Transverse colon (tissue), 4 donors: ENCODE results near the gene CEL. TPM values are rescaled to one million over a fixed set of nuclear protein-coding genes. Genes with fewer than 3 reads are reported as not detected.

Experiments used
- DNase-seq: peaks from one replicate; pipeline ENCODE4 v3.0.0-alpha.2; 2019
- H3K27ac ChIP-seq, 4 donors: fragments of 200-600 bp; sonication (generic); 2 replicates each; pipeline ENCODE4 v1.5.1; 2016 to 2018; ENCODE audit warnings: inconsistent platforms in 4 of 4
- H3K27me3 ChIP-seq: fragments of 200-600 bp; sonication (generic); 2 replicates; pipeline ENCODE4 v1.5.1; 2017; ENCODE audit warnings: inconsistent platforms
- H3K36me3 ChIP-seq, 4 donors: fragments of 200-600 bp; sonication (generic); 2 replicates each; pipeline ENCODE4 v1.5.1; 2017 to 2019; ENCODE audit warnings: inconsistent platforms in 4 of 4
- H3K4me1 ChIP-seq, 4 donors: fragments of 200-600 bp; sonication (generic); 2 replicates each; pipeline ENCODE4 v1.5.1; 2017 to 2020; ENCODE audit warnings: inconsistent platforms in 4 of 4
- H3K4me3 ChIP-seq, 4 donors: fragments of 200-600 bp; sonication (generic); 1 replicate in 1 of 4; 2 replicates in 3 of 4; pipeline versions ENCODE4 v1.5.1 to v1.6.1; 2017 to 2019; ENCODE audit warnings: inconsistent platforms in 4 of 4
- H3K9me3 ChIP-seq, 2 donors: fragments of 200-600 bp; sonication (generic); 2 replicates each; pipeline ENCODE4 v1.5.1; 2017 to 2019; ENCODE audit warnings: inconsistent platforms in 2 of 2
- CTCF ChIP-seq, 5 experiments: fragments of 200-600 bp in 3 of 5; fragments of 450-650 bp in 2 of 5; sonication (generic) in 3 of 5; IDR thresholded peaks; 1 replicate in 2 of 5; 2 replicates in 3 of 5; pipeline ENCODE4 v1.5.1; 2016 to 2017; ENCODE audit warnings: antibody characterized with exemption in 5 of 5, inconsistent platforms in 3 of 5, mild to moderate bottlenecking in 2 of 5, moderate library complexity in 1 of 5
- EP300 ChIP-seq: sonication (generic); formaldehyde crosslinking; IDR thresholded peaks from one replicate; pipeline ENCODE4 v1.6.1; 2017; ENCODE audit warnings: antibody characterized with exemption, low read depth
- POLR2A ChIP-seq: fragments of 450-650 bp; IDR thresholded peaks from one replicate; pipeline ENCODE4 v1.6.1; 2016; ENCODE audit warnings: antibody characterized with exemption, mild to moderate bottlenecking, moderate library complexity
- POLR2AphosphoS5 ChIP-seq, 3 donors: sonication (generic); formaldehyde crosslinking; IDR thresholded peaks; one replicate each; pipeline ENCODE4 v1.6.1; 2016; ENCODE audit warnings: antibody characterized with exemption in 3 of 3
- WGBS, 2 donors: methylation state at CpG; one replicate each; pipeline ENCODE4 v1.1.5; 2018; ENCODE audit warnings: low coverage in 1 of 2; 5-methylcytosine and 5-hydroxymethylcytosine counted together
- in situ Hi-C, 4 donors: fragments of 200-750 bp; cut with MboI; loops; one replicate each; pipeline versions ENCODE4 v1.15.0 to v1.15.1; 2017; ENCODE audit warnings: low sequenced_read_pairs in 3 of 4, low pct_ligation_motif_present in 1 of 4, low pct_unique_long_range_greater_than_20kb in 1 of 4
- intact Hi-C: fragments of 100-400 bp; cut with DNase I; formaldehyde crosslinking; loops from one replicate; pipeline ENCODE4 v1.15.1; 2023; ENCODE audit warnings: low total_unique reads
- total RNA-seq, 4 donors: library from RNA; depleted of rRNA; stranded (reverse); fragments of >200 nt; gene quantifications; one replicate each; pipeline ENCODE4 v1.1.0, GENCODE V29; 2016

The CEL gene
- total RNA-seq, 4 donors from 2014 or later = 0.27 to 8.6 (median 0.48) TPM; not detected in 1

GRCh38 chr9:133086894-133087293 lies 25.1 kb downstream of the CEL start:
- TF ChIP-seq POLR2AphosphoS5 (IDR thresholded peaks at IDR 0.05) (no peak), CTCF (IDR thresholded peaks at IDR 0.05) (no peak), EP300 (no peak), POLR2A (no peak)
- no peak for DNase-seq
- Histone ChIP-seq H3K4me1 (peaks cover 0 to 2% (median 0%) of the 10 kb centered on the region in 4 donors), H3K27ac (no peak overlapping the region), H3K9me3 (no peaks in the 10 kb centered on the region), H3K27me3 (no peaks in the 10 kb centered on the region), H3K4me3 (no peak overlapping the region), H3K36me3 (no peaks in the 10 kb centered on the region)
- in situ Hi-C loops = no loop called here
- intact Hi-C loops = no loop called here
- WGBS, 2 donors = 87% methylated on average over 13 of the region's 15 CpGs; no CpG with 5 or more reads in 1 of the 2 donors

GRCh38 chr9:133087429-133088145 lies 25.8 kb downstream of the CEL start:
- Histone ChIP-seq H3K4me1 (no peaks in the 10 kb centered on the region), H3K9me3 (no peaks in the 10 kb centered on the region), H3K36me3 (no peaks in the 10 kb centered on the region), H3K27ac (no peak overlapping the region), H3K27me3 (no peaks in the 10 kb centered on the region), H3K4me3 (no peak overlapping the region)
- WGBS, 2 donors = 69% methylated on average over 7 of the region's 7 CpGs; no CpG with 5 or more reads in 1 of the 2 donors
- DNase-seq = no peak
- in situ Hi-C loops = no loop called here
- no peak for TF ChIP-seq POLR2AphosphoS5 (IDR thresholded peaks at IDR 0.05)
- TF ChIP-seq CTCF (IDR thresholded peaks at IDR 0.05) = no peak
- no peak for TF ChIP-seq POLR2A
- no peak for TF ChIP-seq EP300
- intact Hi-C loops = no loop called here

GRCh38 chr9:133088146-133088750 lies 26.5 kb downstream of the CEL start:
- Histone ChIP-seq H3K36me3 (no peaks in the 10 kb centered on the region), H3K9me3 (no peaks in the 10 kb centered on the region), H3K27ac (no peak overlapping the region), H3K4me1 (no peaks in the 10 kb centered on the region), H3K27me3 (no peaks in the 10 kb centered on the region), H3K4me3 (no peak overlapping the region)
- intact Hi-C loops = no loop called here
- in situ Hi-C loops = no loop called here
- DNase-seq = no peak
- TF ChIP-seq CTCF (IDR thresholded peaks at IDR 0.05) (no peak), POLR2AphosphoS5 (IDR thresholded peaks at IDR 0.05) (no peak), EP300 (no peak), POLR2A (no peak)
- WGBS, 2 donors = 96% methylated on average over 10 of the region's 10 CpGs; no CpG with 5 or more reads in 1 of the 2 donors

- H3K36me3 ChIP-seq = no peaks in the 10 kb centered on the region
- no peaks in the 10 kb centered on the region for H3K9me3 ChIP-seq
- H3K27ac ChIP-seq = no peak overlapping the region
- 91% methylated on average over 7 of the region's 7 CpGs; no CpG with 5 or more reads in 1 of the 2 donors for WGBS, 2 donors
- H3K27me3 ChIP-seq = no peaks in the 10 kb centered on the region
- DNase-seq = no peak
- no peak overlapping the region for H3K4me3 ChIP-seq
- H3K4me1 ChIP-seq = no peaks in the 10 kb centered on the region
- in situ Hi-C loops (no loop called here), intact Hi-C loops (no loop called here)
- TF ChIP-seq EP300 (no peak), POLR2AphosphoS5 (IDR thresholded peaks at IDR 0.05) (no peak), POLR2A (no peak), CTCF (IDR thresholded peaks at IDR 0.05) (no peak)
Measured at GRCh38 chr9:133088756-133089155, 27.0 kb downstream of the CEL start.
